A673 (cell line): Measurements from ENCODE around the gene WDR19.

Source experiments
- CTCF ChIP-seq: fragments of 300-800, 200-600 bp; sonication (generic); conservative IDR thresholded peaks from 2 replicates; pipeline ENCODE4 v1.5.1; 2017; ENCODE audit warnings: low read depth, mild to moderate bottlenecking, antibody characterized with exemption, low read length, moderate library complexity, mixed read lengths
- EZH2 ChIP-seq: fragments of 200-600 bp; sonication (generic); IDR thresholded peaks from 2 replicates; pipeline ENCODE4 v1.6.1; 2017; ENCODE audit warnings: borderline replicate concordance, low read depth, mild to moderate bottlenecking, mixed read lengths, antibody characterized with exemption, low read length; ENCODE audit not compliant: poor library complexity, severe bottlenecking

- TF ChIP-seq CTCF = no peak
- TF ChIP-seq EZH2 = no peak
These were observed 120.6 kb downstream of the WDR19 start for GRCh38 chr4:39302901-39303300.
